ENCODE results near the gene LOC128125822.

Gene LOC128125822

DNA sequence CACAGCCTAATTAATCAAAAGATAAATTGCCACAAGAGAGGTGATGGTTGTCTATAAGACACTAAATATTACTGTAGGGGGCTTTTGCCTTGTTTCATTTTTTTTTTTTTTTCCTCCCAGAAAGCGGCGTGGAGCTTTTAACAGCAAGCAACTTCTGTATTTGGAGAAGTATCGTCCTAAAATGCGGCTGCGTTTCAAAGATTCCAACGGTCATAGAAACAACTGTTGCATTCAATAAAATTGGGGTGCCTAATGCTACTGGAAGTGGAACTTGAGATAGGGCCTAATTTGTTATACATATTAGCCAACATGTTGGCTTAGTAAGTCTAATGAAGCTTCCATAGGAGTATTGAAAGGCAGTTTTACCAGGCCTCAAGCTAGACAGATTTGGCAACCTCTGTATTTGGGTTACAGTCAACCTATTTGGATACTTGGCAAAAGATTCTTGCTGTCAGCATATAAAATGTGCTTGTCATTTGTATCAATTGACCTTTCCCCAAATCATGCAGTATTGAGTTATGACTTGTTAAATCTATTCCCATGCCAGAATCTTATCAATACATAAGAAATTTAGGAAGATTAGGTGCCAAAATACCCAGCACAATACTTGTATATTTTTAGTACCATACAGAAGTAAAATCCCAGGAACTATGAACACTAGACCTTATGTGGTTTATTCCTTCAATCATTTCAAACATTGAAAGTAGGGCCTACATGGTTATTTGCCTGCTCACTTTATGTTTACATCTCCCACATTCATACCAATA, 7.8 kb downstream of the LOC128125822 start:
- no peak overlapping the region for H2AFZ ChIP-seq
- peaks cover 48% of the 10 kb centered on the region for H4K20me1 ChIP-seq (ENCODE audit: insufficient read depth, poor library complexity, severe bottlenecking)
- H3K4me1 ChIP-seq (ENCODE audit: insufficient read depth), result no peaks in the 10 kb centered on the region
- H3K4me3 ChIP-seq, result no peak overlapping the region
- H3K36me3 ChIP-seq (replicated peaks; ENCODE audit: insufficient read depth, low read depth), result no peaks in the 10 kb centered on the region
- DNase-seq (ENCODE audit: low spot score), result no peak
- H3K27ac ChIP-seq, result no peak overlapping the region
- no peaks in the 10 kb centered on the region for H3K27me3 ChIP-seq
- no peaks in the 10 kb centered on the region for H3K9me2 ChIP-seq (replicated peaks; ENCODE audit: insufficient read depth)
- WGBS (ENCODE audit: low lambda C conversion rate, missing lambda C conversion rate), result 99% methylated on average over 6 of the region's 6 CpGs
- H3K79me2 ChIP-seq, result peaks cover 46% of the 10 kb centered on the region
- TF ChIP-seq CTCF (IDR thresholded peaks at IDR 0.05; ENCODE audit: poor library complexity), result no peak
- no peak for TF ChIP-seq EZH2phosphoT487 (IDR thresholded peaks at IDR 0.05; ENCODE audit: low read depth, severe bottlenecking, unreplicated experiment)
- no peak for TF ChIP-seq EZH2 (IDR thresholded peaks at IDR 0.05; ENCODE audit: borderline replicate concordance)
- no peak overlapping the region for H3K4me2 ChIP-seq
- no peaks in the 10 kb centered on the region for H3K9me3 ChIP-seq (ENCODE audit: low read depth)

DNA sequence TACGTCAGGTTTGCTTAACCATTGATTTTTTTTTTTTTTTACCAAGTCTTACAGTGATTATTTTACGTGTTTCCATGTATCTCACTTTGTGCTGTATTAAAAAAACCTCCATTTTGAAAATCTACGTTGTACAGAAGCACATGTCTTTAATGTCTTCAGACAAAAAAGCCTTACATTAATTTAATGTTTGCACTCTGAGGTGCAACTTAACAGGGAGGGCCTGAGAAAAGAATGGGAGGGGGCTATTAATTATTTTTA, 8.4 kb downstream of the LOC128125822 start:
- WGBS (ENCODE audit: low lambda C conversion rate, missing lambda C conversion rate), result 91% methylated on average over 3 of the region's 3 CpGs
- TF ChIP-seq EZH2phosphoT487 (IDR thresholded peaks at IDR 0.05; ENCODE audit: low read depth, severe bottlenecking, unreplicated experiment), result no peak
- TF ChIP-seq CTCF (IDR thresholded peaks at IDR 0.05; ENCODE audit: poor library complexity), result no peak
- no peak for TF ChIP-seq EZH2 (IDR thresholded peaks at IDR 0.05; ENCODE audit: borderline replicate concordance)
- no peaks in the 10 kb centered on the region for H3K4me1 ChIP-seq (ENCODE audit: insufficient read depth)
- H3K4me3 ChIP-seq, result no peak overlapping the region
- no peak overlapping the region for H2AFZ ChIP-seq
- no peaks in the 10 kb centered on the region for H3K9me2 ChIP-seq (replicated peaks; ENCODE audit: insufficient read depth)
- no peak overlapping the region for H3K4me2 ChIP-seq
- peaks cover 41% of the 10 kb centered on the region for H3K79me2 ChIP-seq
- no peaks in the 10 kb centered on the region for H3K9me3 ChIP-seq (ENCODE audit: low read depth)
- no peak overlapping the region for H3K27ac ChIP-seq
- no peak for DNase-seq (ENCODE audit: low spot score)
- no peaks in the 10 kb centered on the region for H3K36me3 ChIP-seq (replicated peaks; ENCODE audit: insufficient read depth, low read depth)
- peaks cover 43% of the 10 kb centered on the region for H4K20me1 ChIP-seq (ENCODE audit: insufficient read depth, poor library complexity, severe bottlenecking)
- H3K27me3 ChIP-seq, result no peaks in the 10 kb centered on the region

GRCh38 chr6:63581355-63582013, 9.2 kb downstream of the LOC128125822 start:
- WGBS (ENCODE audit: low lambda C conversion rate, missing lambda C conversion rate), result 96% methylated on average over 2 of the region's 2 CpGs
- Histone ChIP-seq H3K27me3 (no peaks in the 10 kb centered on the region), H3K4me1 (ENCODE audit: insufficient read depth) (no peaks in the 10 kb centered on the region), H3K36me3 (replicated peaks; ENCODE audit: insufficient read depth, low read depth) (no peaks in the 10 kb centered on the region), H3K27ac (no peak overlapping the region), H3K79me2 (peaks cover 32% of the 10 kb centered on the region), H3K4me2 (no peak overlapping the region), H2AFZ (no peak overlapping the region), H3K9me2 (replicated peaks; ENCODE audit: insufficient read depth) (no peaks in the 10 kb centered on the region), H4K20me1 (ENCODE audit: insufficient read depth, poor library complexity, severe bottlenecking) (peaks cover 35% of the 10 kb centered on the region), H3K9me3 (ENCODE audit: low read depth) (no peaks in the 10 kb centered on the region), H3K4me3 (no peak overlapping the region)
- no peak for DNase-seq (ENCODE audit: low spot score)
- TF ChIP-seq EZH2 (IDR thresholded peaks at IDR 0.05; ENCODE audit: borderline replicate concordance), result no peak

- 97% methylated on average over 4 of the region's 4 CpGs for WGBS (ENCODE audit: low lambda C conversion rate, missing lambda C conversion rate)
- no peak for TF ChIP-seq EZH2phosphoT487 (IDR thresholded peaks at IDR 0.05; ENCODE audit: low read depth, severe bottlenecking, unreplicated experiment)
- TF ChIP-seq EZH2 (IDR thresholded peaks at IDR 0.05; ENCODE audit: borderline replicate concordance), result no peak
- TF ChIP-seq CTCF (IDR thresholded peaks at IDR 0.05; ENCODE audit: poor library complexity), result no peak
- peaks cover 23% of the 10 kb centered on the region for H4K20me1 ChIP-seq (ENCODE audit: insufficient read depth, poor library complexity, severe bottlenecking)
- peak; percentile 26 for DNase-seq (ENCODE audit: low spot score)
- H3K4me2 ChIP-seq, result no peak overlapping the region
- H3K9me2 ChIP-seq (replicated peaks; ENCODE audit: insufficient read depth), result no peaks in the 10 kb centered on the region
- no peak overlapping the region for H2AFZ ChIP-seq
- H3K4me1 ChIP-seq (ENCODE audit: insufficient read depth), result no peaks in the 10 kb centered on the region
- H3K27me3 ChIP-seq, result no peaks in the 10 kb centered on the region
- no peaks in the 10 kb centered on the region for H3K36me3 ChIP-seq (replicated peaks; ENCODE audit: insufficient read depth, low read depth)
- peaks cover 20% of the 10 kb centered on the region for H3K79me2 ChIP-seq
- H3K9me3 ChIP-seq (ENCODE audit: low read depth), result no peaks in the 10 kb centered on the region
- H3K4me3 ChIP-seq, result no peak overlapping the region
- no peak overlapping the region for H3K27ac ChIP-seq
These were observed 10.4 kb downstream of the LOC128125822 start for GRCh38 chr6:63582579-63583231.
